Trophoblast cell (in vitro differentiated cells and primary cell): Measurements from ENCODE around the gene MDGA2.
"Not testable (repeated sequence)": the region's sequence is repeated elsewhere in the genome, so short reads cannot be mapped to it uniquely, and the experiment has no call there.

Experiments
- DNase-seq, 2 donors: peaks; one replicate each; pipeline ENCODE4 v3.0.0-alpha.2; 2016
- H2AFZ ChIP-seq: 2 replicates; pipeline ENCODE4 v1.6.1; 2013; ENCODE audit warnings: low read length, moderate library complexity, mild to moderate bottlenecking; ENCODE audit not compliant: insufficient read depth, poor library complexity
- H2AK5ac ChIP-seq: 2 replicates; pipeline ENCODE4 v1.6.1; 2013; ENCODE audit warnings: mild to moderate bottlenecking, low read length
- H2BK120ac ChIP-seq: 2 replicates; pipeline ENCODE4 v1.6.1; 2013; ENCODE audit warnings: low read length, mild to moderate bottlenecking, moderate library complexity; ENCODE audit not compliant: insufficient read depth, poor library complexity
- H2BK12ac ChIP-seq: 2 replicates; pipeline ENCODE4 v1.6.1; 2013; ENCODE audit warnings: mild to moderate bottlenecking, low read length, moderate library complexity
- H2BK5ac ChIP-seq: 2 replicates; pipeline ENCODE4 v1.6.1; 2013; ENCODE audit warnings: low read length, low read depth, moderate library complexity, mild to moderate bottlenecking; ENCODE audit not compliant: poor library complexity
- H3K14ac ChIP-seq: 2 replicates; pipeline ENCODE4 v1.6.1; 2013; ENCODE audit warnings: mild to moderate bottlenecking, low read length
- H3K18ac ChIP-seq: 2 replicates; pipeline ENCODE4 v1.6.1; 2013; ENCODE audit warnings: mild to moderate bottlenecking, low read length
- H3K23ac ChIP-seq: 2 replicates; pipeline ENCODE4 v1.6.1; 2013; ENCODE audit warnings: low read length
- H3K27ac ChIP-seq: 2 replicates; pipeline ENCODE4 v1.5.1; 2013; ENCODE audit warnings: low read depth, mild to moderate bottlenecking, inconsistent platforms, low read length, moderate library complexity
- H3K27me3 ChIP-seq: 2 replicates; pipeline ENCODE4 v1.6.1; 2013; ENCODE audit warnings: inconsistent platforms, mild to moderate bottlenecking, low read length, moderate library complexity; ENCODE audit not compliant: insufficient read depth
- H3K36me3 ChIP-seq, 2 experiments: 1 replicate in 1 of 2; 2 replicates in 1 of 2; pipeline ENCODE4 v1.6.1; 2013; ENCODE audit warnings: low read length in 2 of 2, mild to moderate bottlenecking in 2 of 2, moderate library complexity in 1 of 2; ENCODE audit not compliant: insufficient read depth in 2 of 2, control insufficient read depth in 1 of 2
- H3K4ac ChIP-seq: 2 replicates; pipeline ENCODE4 v1.6.1; 2013; ENCODE audit warnings: low read depth, mild to moderate bottlenecking, low read length, moderate library complexity
- H3K4me1 ChIP-seq, 2 experiments: 1 replicate in 1 of 2; 2 replicates in 1 of 2; pipeline ENCODE4 v1.6.1; 2013; ENCODE audit warnings: low read length in 2 of 2, mild to moderate bottlenecking in 2 of 2, moderate library complexity in 1 of 2; ENCODE audit not compliant: insufficient read depth in 2 of 2, control insufficient read depth in 1 of 2
- H3K4me2 ChIP-seq: 2 replicates; pipeline ENCODE4 v1.6.1; 2013; ENCODE audit warnings: inconsistent platforms, mild to moderate bottlenecking, low read length, moderate library complexity
- H3K4me3 ChIP-seq: 2 replicates; pipeline ENCODE4 v1.5.1; 2013; ENCODE audit warnings: mild to moderate bottlenecking, low read depth, low read length, inconsistent platforms
- H3K79me1 ChIP-seq: one replicate; pipeline ENCODE4 v1.6.1; 2013; ENCODE audit warnings: low read length
- H3K79me2 ChIP-seq: 2 replicates; pipeline ENCODE4 v1.6.1; 2013; ENCODE audit warnings: low read length, mild to moderate bottlenecking; ENCODE audit not compliant: control insufficient read depth, insufficient read depth, poor library complexity
- H3K9ac ChIP-seq: 2 replicates; pipeline ENCODE4 v1.6.1; 2013; ENCODE audit warnings: mild to moderate bottlenecking, low read length
- H3K9me3 ChIP-seq: 2 replicates; pipeline ENCODE4 v1.6.1; 2013; ENCODE audit warnings: low read depth, mild to moderate bottlenecking, control low read depth, inconsistent platforms, low read length; ENCODE audit not compliant: insufficient read depth
- H4K12ac ChIP-seq: 2 replicates; pipeline ENCODE4 v1.6.1; 2013; ENCODE audit warnings: low read depth, mild to moderate bottlenecking, low read length, moderate library complexity
- H4K8ac ChIP-seq: 2 replicates; pipeline ENCODE4 v1.6.1; 2013; ENCODE audit warnings: low read depth, mild to moderate bottlenecking, low read length, moderate library complexity
- H4K91ac ChIP-seq: one replicate; pipeline ENCODE4 v1.6.1; 2013; ENCODE audit warnings: low read depth, mild to moderate bottlenecking, low read length, moderate library complexity
- WGBS: extraction: QIAGEN DNeasy Blood & Tissue Kit; methylation state at CpG from one replicate; pipeline ENCODE4 v1.1.7; 2013; ENCODE audit warnings: missing lambda C conversion rate; ENCODE audit not compliant: insufficient read length, insufficient coverage; ENCODE audit errors: extremely low coverage; 5-methylcytosine and 5-hydroxymethylcytosine counted together

Gene MDGA2

DNA sequence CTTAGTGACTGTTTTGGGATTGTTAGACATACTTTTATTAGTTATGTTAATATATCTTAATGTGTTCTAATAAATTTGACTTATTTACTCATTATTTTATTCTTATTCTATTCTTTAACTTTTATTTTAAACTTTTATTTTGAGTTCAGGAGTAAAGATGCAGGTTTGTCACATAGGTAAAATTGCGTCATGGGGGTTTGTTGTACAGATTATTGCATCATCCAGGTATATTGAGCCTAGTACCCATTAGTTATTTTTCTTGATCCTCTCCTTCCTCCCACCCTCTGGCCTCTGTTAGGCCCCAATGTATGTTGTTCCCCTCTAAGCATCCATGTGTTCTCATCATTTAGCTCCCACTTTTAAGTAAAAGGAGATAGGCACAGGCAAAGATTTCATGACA lies 495.5 kb downstream of the MDGA2 start:
- Histone ChIP-seq H3K4me3 (no peak overlapping the region), H3K4me1 (no peaks in the 10 kb centered on the region), H3K23ac (no peak overlapping the region), H4K12ac (no peak overlapping the region), H3K14ac (no peak overlapping the region), H2AFZ (no peak overlapping the region), H2BK120ac (no peak overlapping the region), H3K27ac (no peak overlapping the region), H3K9me3 (no peaks in the 10 kb centered on the region), H3K79me2 (no peaks in the 10 kb centered on the region), H3K79me1 (no peaks in the 10 kb centered on the region), H2BK5ac (no peak overlapping the region), H2AK5ac (no peak overlapping the region), H3K27me3 (no peaks in the 10 kb centered on the region), H3K9ac (no peak overlapping the region), H3K4ac (no peak overlapping the region), H4K91ac (no peak overlapping the region), H3K4me2 (no peak overlapping the region), H3K36me3 (no peaks in the 10 kb centered on the region), H3K18ac (no peak overlapping the region), H2BK12ac (no peak overlapping the region), H4K8ac (no peak overlapping the region)
- no peak for DNase-seq
- no CpG with 5 or more reads among the region's 1 CpG for WGBS

DNA sequence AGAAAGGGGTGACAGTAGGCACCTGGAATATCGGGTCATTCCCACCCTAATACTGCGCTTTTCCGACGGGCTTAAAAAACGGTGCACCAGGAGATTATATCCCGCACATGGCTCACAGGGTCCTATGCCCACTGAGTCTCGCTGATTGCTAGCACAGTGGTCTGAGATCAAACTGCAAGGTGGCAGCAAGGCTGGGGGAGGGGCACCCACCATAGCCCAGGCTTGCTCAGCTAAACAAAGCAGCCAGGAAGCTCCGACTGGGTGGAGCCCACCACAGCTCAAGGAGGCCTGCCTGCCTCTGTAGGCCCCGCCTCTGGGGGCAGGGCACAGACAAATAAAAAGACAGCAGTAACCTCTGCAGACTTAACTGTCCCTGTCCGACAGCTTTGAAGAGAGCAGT lies 503.5 kb downstream of the MDGA2 start:
- H3K4me1 ChIP-seq, H3K79me2 ChIP-seq, H3K4me2 ChIP-seq, H3K36me3 ChIP-seq, H4K8ac ChIP-seq, H3K4ac ChIP-seq, H2BK120ac ChIP-seq, H3K18ac ChIP-seq, H4K12ac ChIP-seq, H3K14ac ChIP-seq, H3K9me3 ChIP-seq, H3K27ac ChIP-seq, H2AFZ ChIP-seq, H3K9ac ChIP-seq, H2AK5ac ChIP-seq, H4K91ac ChIP-seq, H3K27me3 ChIP-seq, H2BK12ac ChIP-seq, H3K79me1 ChIP-seq, DNase-seq, H3K23ac ChIP-seq, H2BK5ac ChIP-seq: not testable (repeated sequence)
- no CpG with 5 or more reads among the region's 10 CpGs for WGBS
- H3K4me3 ChIP-seq = peak overlapping the region; percentile 48

DNA sequence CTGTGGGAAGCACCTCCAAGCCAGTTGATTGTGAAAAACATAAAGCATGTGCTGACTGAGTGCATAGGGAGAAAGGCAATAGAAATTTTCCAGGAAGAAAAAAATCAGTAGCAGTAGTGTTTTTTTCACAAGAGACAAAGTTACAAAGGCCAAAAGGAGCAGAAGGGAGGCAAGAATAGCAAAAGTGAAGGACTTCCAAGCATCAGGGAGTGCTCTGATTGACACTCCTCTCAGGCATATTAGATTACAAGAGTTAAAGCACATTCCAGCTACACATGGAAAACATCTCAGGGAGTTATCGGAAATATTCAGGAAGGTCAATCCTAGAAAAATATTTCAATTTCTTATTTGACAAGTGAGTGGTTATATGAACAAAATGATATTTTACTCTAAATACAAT lies 508.0 kb downstream of the MDGA2 start:
- WGBS = no CpG with 5 or more reads among the region's 1 CpG
- no peak overlapping the region for H3K14ac ChIP-seq
- no peak overlapping the region for H2AFZ ChIP-seq
- no peak overlapping the region for H3K27ac ChIP-seq
- no peak overlapping the region for H4K8ac ChIP-seq
- H4K12ac ChIP-seq = no peak overlapping the region
- H2BK120ac ChIP-seq = no peak overlapping the region
- H3K9ac ChIP-seq = no peak overlapping the region
- H3K27me3 ChIP-seq = no peaks in the 10 kb centered on the region
- H3K4me3 ChIP-seq = no peak overlapping the region
- no peaks in the 10 kb centered on the region for H3K4me1 ChIP-seq
- no peaks in the 10 kb centered on the region for H3K79me2 ChIP-seq
- H3K4ac ChIP-seq = no peak overlapping the region
- H3K23ac ChIP-seq = no peak overlapping the region
- H3K9me3 ChIP-seq = peaks cover 6% of the 10 kb centered on the region
- no peak overlapping the region for H3K18ac ChIP-seq
- H3K36me3 ChIP-seq = peaks cover 0 to 8% of the 10 kb centered on the region in 2 experiments
- no peak overlapping the region for H2BK5ac ChIP-seq
- H2BK12ac ChIP-seq = no peak overlapping the region
- no peak overlapping the region for H3K4me2 ChIP-seq
- H2AK5ac ChIP-seq = no peak overlapping the region
- H3K79me1 ChIP-seq = no peaks in the 10 kb centered on the region
- no peak overlapping the region for H4K91ac ChIP-seq
- no peak for DNase-seq

DNA sequence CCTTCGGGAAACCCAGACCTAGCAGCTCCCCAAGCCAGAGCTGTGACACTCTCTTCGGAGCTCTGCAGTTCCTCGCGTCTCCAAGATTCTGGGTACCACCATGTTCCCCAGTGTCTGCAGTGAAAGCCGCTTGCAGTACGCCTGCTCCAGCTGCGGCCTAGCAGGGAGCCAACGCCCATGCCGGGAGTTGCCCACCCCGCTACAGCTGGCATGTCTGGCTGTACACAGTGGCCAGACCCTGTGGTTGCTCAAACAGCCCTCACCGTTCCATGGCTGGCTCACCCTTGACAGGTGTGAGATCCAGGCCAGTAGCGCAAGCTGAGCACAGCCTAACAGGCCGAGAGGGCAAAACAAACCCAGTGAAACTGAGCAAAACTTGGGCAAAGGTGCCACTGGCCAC lies 520.0 kb downstream of the MDGA2 start:
- H2BK12ac ChIP-seq = no peak overlapping the region
- no peak overlapping the region for H4K91ac ChIP-seq
- no peak overlapping the region for H2AFZ ChIP-seq
- no peak overlapping the region for H3K23ac ChIP-seq
- no peak overlapping the region for H4K12ac ChIP-seq
- no peak for DNase-seq
- no peak overlapping the region for H2BK120ac ChIP-seq
- no peak overlapping the region for H2AK5ac ChIP-seq
- no peak overlapping the region for H3K27ac ChIP-seq
- H2BK5ac ChIP-seq = no peak overlapping the region
- H3K18ac ChIP-seq = no peak overlapping the region
- H3K79me2 ChIP-seq = no peaks in the 10 kb centered on the region
- H3K14ac ChIP-seq = no peak overlapping the region
- no peaks in the 10 kb centered on the region for H3K79me1 ChIP-seq
- H3K27me3 ChIP-seq = no peaks in the 10 kb centered on the region
- no peak overlapping the region for H3K9ac ChIP-seq
- H3K4me2 ChIP-seq = no peak overlapping the region
- H3K36me3 ChIP-seq = no peaks in the 10 kb centered on the region
- peaks cover 4% of the 10 kb centered on the region for H3K9me3 ChIP-seq
- H4K8ac ChIP-seq = no peak overlapping the region
- no peak overlapping the region for H3K4ac ChIP-seq
- no peaks in the 10 kb centered on the region for H3K4me1 ChIP-seq
- H3K4me3 ChIP-seq = no peak overlapping the region
- WGBS = no CpG with 5 or more reads among the region's 13 CpGs
